ENCODE results near the gene PASK. TPM values are rescaled to one million over a fixed set of nuclear protein-coding genes. Genes with fewer than 3 reads are reported as not detected.

PASK gene
- total and polyA plus RNA-seq, 8 donors, result 0.58 to 56.7 (median 5.9) TPM

- 28 to 61% (median 45%) methylated on average over 3 to 4 of the region's 4 CpGs for WGBS, 5 donors
- Histone ChIP-seq H3K27me3 (peaks cover 0 to 19% (median 0%) of the 10 kb centered on the region in 3 donors), H3K4me3 (peak overlapping the region in 1 of 4 donors; percentile 34), H3K27ac (peak overlapping the region in 1 of 5 donors; percentile 73), H3K36me3 (peaks cover 5 to 17% (median 10%) of the 10 kb centered on the region in 4 donors), H3K9me3 (no peaks in the 10 kb centered on the region), H3K4me1 (peaks cover 0 to 33% (median 7%) of the 10 kb centered on the region in 4 donors)
- intact Hi-C loops (cut with DNase I; ENCODE audit: low total_unique reads), result no loop called here
- no peak for DNase-seq
- TF ChIP-seq POLR2A (IDR thresholded peaks at IDR 0.05) (no peak), EP300 (IDR thresholded peaks at IDR 0.05) (no peak), POLR2AphosphoS5 (IDR thresholded peaks at IDR 0.05) (no peak), CTCF (IDR thresholded peaks at IDR 0.05) (no peak)
Observed at GRCh38 chr2:241187918-241188234, 38.6 kb upstream of the PASK start.

GRCh38 chr2:241187101-241187917, 38.0 kb upstream of the PASK start:
- WGBS, 5 donors, result 49 to 65% (median 53%) methylated on average over 11 to 14 of the region's 14 CpGs
- Histone ChIP-seq H3K4me3 (no peak overlapping the region), H3K4me1 (peaks cover 0 to 33% (median 7%) of the 10 kb centered on the region in 4 donors), H3K9me3 (no peaks in the 10 kb centered on the region), H3K27ac (no peak overlapping the region), H3K36me3 (peaks cover 6 to 23% (median 15%) of the 10 kb centered on the region in 4 donors), H3K27me3 (peaks cover 0 to 19% (median 0%) of the 10 kb centered on the region in 3 donors)
- DNase-seq, result no peak
- intact Hi-C loops (cut with DNase I; ENCODE audit: low total_unique reads), result no loop called here
- TF ChIP-seq POLR2A (IDR thresholded peaks at IDR 0.05) (no peak), EP300 (IDR thresholded peaks at IDR 0.05) (no peak), CTCF (IDR thresholded peaks at IDR 0.05) (no peak), POLR2AphosphoS5 (IDR thresholded peaks at IDR 0.05) (no peak)

GRCh38 chr2:241185961-241186360, 36.7 kb upstream of the PASK start:
- Histone ChIP-seq H3K27me3 (peaks cover 0 to 19% (median 0%) of the 10 kb centered on the region in 3 donors), H3K36me3 (peaks cover 6 to 36% (median 27%) of the 10 kb centered on the region in 4 donors), H3K27ac (no peak overlapping the region), H3K9me3 (no peaks in the 10 kb centered on the region), H3K4me1 (peaks cover 0 to 25% (median 7%) of the 10 kb centered on the region in 4 donors), H3K4me3 (no peak overlapping the region)
- DNase-seq, result no peak
- TF ChIP-seq CTCF (IDR thresholded peaks at IDR 0.05) (no peak), POLR2AphosphoS5 (IDR thresholded peaks at IDR 0.05) (no peak), POLR2A (IDR thresholded peaks at IDR 0.05) (no peak), EP300 (IDR thresholded peaks at IDR 0.05) (no peak)
- 72 to 84% (median 77%) methylated on average over 11 of the region's 11 CpGs for WGBS, 5 donors
- intact Hi-C loops (cut with DNase I; ENCODE audit: low total_unique reads), result no loop called here

- H3K36me3 ChIP-seq, result peaks cover 6 to 45% (median 35%) of the 10 kb centered on the region in 4 donors
- 72 to 80% (median 74%) methylated on average over 9 of the region's 9 CpGs for WGBS, 5 donors
- H3K4me3 ChIP-seq, result no peak overlapping the region
- TF ChIP-seq POLR2AphosphoS5 (IDR thresholded peaks at IDR 0.05) (no peak), CTCF (IDR thresholded peaks at IDR 0.05) (no peak), POLR2A (IDR thresholded peaks at IDR 0.05) (no peak), EP300 (IDR thresholded peaks at IDR 0.05) (no peak)
- H3K27me3 ChIP-seq, result peaks cover 0 to 19% (median 0%) of the 10 kb centered on the region in 3 donors
- intact Hi-C loops (cut with DNase I; ENCODE audit: low total_unique reads), result no loop called here
- H3K9me3 ChIP-seq, result no peaks in the 10 kb centered on the region
- no peak overlapping the region for H3K27ac ChIP-seq
- H3K4me1 ChIP-seq, result peaks cover 0 to 14% (median 4%) of the 10 kb centered on the region in 4 donors
- DNase-seq, result no peak
Observed at GRCh38 chr2:241184901-241185300, 35.6 kb upstream of the PASK start.
